ENCODE measurements around the gene CDC45. TPM values are rescaled to one million over a fixed set of nuclear protein-coding genes. Genes with fewer than 3 reads are reported as not detected.
A peak's percentile ranks its signal among the peaks of the same experiment; 100 is the strongest.

The CDC45 gene
- total RNA-seq, 2 donors from 2014 or later: 0.99 TPM; not detected in 1

DNA sequence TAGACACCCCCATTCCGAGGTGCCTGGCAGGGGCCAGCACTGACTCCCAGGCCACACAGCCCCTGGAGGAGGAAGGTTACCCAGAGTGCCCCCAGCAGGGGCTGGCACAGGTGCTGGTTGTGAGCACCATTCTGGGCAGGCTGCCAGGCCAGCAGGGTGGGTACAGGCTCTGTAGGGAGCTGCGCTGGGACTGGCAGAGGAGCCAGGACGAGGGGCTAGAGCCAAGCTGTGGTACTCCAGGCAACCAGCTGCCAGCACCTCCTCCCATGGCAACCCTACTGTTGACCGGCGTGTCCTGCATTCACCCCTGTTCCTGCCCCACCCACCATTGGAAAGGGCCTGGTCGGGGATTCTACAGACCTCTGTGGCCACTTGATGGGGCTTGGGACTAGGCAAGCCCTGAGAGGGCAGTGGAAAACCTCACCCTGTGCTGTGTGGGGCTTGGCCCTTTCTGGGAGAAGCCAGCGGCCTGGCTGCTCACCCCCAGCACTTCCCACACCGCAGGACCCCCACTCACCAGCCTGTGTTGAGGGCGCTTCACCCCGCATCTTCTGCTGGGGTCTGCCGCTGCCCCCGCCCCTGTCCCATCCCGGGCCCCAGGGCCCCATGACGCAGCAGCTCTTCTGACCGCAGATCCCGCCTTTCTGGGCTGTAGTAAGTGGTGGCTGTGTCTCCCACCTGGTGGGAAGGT is 42.6 kb downstream of the CDC45 start:
- DNase-seq (ENCODE audit: low spot score) (no peak), ATAC-seq (ENCODE audit: insufficient number of reproducible peaks, low FRiP score, low read depth) (no peak)
- Histone ChIP-seq H3K4me1 (ENCODE audit: control insufficient read depth in 1 of 2, low read depth in 2 of 2) (peaks cover 0 to 10% of the 10 kb centered on the region in 2 donors), H3K9me3 (no peaks in the 10 kb centered on the region), H3K36me3 (no peaks in the 10 kb centered on the region), H3K4me3 (peak overlapping the region; percentile 32), H3K27ac (no peak overlapping the region), H3K27me3 (replicated peaks; ENCODE audit: insufficient read depth) (no peaks in the 10 kb centered on the region)
- TF ChIP-seq CTCF (IDR thresholded peaks at IDR 0.05): no peak

- peak overlapping the region; percentile 32 for H3K4me3 ChIP-seq
- H3K36me3 ChIP-seq: no peaks in the 10 kb centered on the region
- H3K9me3 ChIP-seq: no peaks in the 10 kb centered on the region
- no peak overlapping the region for H3K27ac ChIP-seq
- TF ChIP-seq CTCF (IDR thresholded peaks at IDR 0.05): no peak
- DNase-seq (ENCODE audit: low spot score): no peak
- no peaks in the 10 kb centered on the region for H3K27me3 ChIP-seq (replicated peaks; ENCODE audit: insufficient read depth)
- peaks cover 0 to 10% of the 10 kb centered on the region in 2 donors for H3K4me1 ChIP-seq (ENCODE audit: control insufficient read depth in 1 of 2, low read depth in 2 of 2)
- ATAC-seq (ENCODE audit: insufficient number of reproducible peaks, low FRiP score, low read depth): no peak
These were observed 43.1 kb downstream of the CDC45 start for GRCh38 chr22:19522881-19523239.

DNA sequence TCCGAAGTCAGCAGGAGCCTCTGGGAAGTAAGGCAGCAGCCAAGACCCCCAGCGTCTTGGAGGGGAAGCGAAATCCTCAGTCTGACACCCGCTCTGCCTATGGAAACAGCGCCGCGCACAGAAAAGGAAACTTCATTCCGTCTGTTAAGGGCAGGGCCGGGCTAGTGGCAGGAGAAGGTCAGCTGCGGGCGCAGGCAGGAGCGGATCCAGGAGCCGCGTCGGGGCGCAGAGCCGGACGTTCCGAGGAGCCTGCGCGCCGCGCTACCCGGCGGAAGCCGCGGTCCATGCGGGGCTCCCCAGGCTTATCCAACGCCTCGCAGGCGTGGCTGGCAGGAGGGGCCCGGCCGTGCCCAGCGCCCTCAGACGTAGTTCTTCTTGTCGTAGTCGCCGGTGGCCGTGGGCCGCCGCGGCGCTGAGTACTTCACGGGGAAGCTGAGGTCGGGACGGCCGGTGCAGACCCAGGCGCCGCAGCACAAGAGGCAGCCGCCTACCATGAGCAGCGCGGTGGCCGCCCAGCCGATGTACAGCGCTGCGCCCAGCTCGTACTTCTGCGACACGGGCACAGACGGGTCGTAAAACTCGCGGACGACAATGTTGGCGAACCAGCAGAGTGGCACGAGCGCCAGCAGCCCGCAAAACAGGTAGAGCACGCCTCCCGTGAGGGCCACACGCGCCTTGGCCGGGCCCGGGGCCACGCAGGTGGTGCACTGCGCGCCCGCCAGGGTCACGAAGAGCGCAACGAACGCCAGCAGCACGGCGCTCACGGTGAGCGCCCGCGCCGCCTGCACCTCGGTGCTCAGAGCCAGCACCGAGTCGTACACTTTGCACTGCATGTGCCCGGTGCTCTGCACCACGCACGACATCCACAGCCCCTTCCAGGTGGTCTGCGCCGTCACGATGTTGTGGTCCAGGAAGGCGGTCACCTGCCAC is 43.8 kb downstream of the CDC45 start:
- no peak for TF ChIP-seq CTCF (IDR thresholded peaks at IDR 0.05)
- peak overlapping the region; percentile 32 for H3K4me3 ChIP-seq
- ATAC-seq (ENCODE audit: insufficient number of reproducible peaks, low FRiP score, low read depth) (no peak), DNase-seq (ENCODE audit: low spot score) (no peak)
- no peaks in the 10 kb centered on the region for H3K36me3 ChIP-seq
- H3K27ac ChIP-seq: no peak overlapping the region
- peaks cover 0 to 10% of the 10 kb centered on the region in 2 donors for H3K4me1 ChIP-seq (ENCODE audit: control insufficient read depth in 1 of 2, low read depth in 2 of 2)
- no peaks in the 10 kb centered on the region for H3K9me3 ChIP-seq
- H3K27me3 ChIP-seq (replicated peaks; ENCODE audit: insufficient read depth): no peaks in the 10 kb centered on the region

DNA sequence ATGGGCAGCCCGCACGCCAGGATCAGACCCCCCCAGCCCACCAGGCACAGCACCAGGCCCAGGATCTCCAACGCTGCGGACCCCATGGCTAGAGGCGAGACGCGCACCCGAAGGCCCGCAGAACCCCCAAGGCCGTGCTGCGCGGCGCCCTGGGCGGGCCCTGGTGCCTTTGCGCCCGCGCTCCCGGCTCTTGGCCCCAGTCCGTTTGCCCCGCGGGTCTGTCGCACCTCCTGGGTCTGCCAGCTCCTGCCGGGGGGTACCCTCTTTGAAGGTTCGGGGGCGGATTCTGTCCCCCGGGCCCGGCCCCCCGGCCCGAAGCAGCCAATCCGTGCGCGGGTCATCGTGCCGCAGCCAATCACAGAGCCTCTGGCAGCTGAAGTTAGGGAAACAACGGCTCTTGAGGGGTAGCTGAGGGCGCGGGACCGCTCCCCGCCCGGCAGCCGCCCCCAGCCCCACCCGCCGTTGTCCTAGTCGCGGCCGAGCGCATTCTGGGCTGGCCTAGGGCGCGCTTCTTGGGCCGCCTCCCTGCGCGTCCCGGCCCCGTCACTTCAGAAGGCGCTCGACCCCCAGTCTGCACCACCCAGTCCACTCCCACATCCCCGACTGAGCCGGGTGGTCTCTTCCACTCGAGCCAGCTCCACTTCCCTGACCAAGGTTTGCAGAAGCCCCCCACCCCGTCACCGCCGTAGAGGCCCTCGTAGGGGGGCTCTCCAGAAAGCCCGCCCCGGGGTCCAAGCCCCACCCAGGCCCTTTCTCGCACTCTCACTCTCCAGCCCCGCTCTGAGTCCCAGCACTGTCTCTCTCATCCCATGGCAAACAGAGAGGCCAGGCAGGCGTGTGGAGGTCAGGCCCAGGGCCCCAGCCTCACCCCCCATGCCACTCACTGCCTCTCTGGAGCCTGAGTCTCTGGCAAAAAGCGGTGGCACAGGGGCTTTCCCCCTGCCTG is 44.7 kb downstream of the CDC45 start, which contains the start of gene CLDN5:
Gene CLDN5 (minus strand): TSS at position 241 of the 946 bp plus-strand sequence. CDS start 155 bp downstream, at position 86.
- no peaks in the 10 kb centered on the region for H3K27me3 ChIP-seq (replicated peaks; ENCODE audit: insufficient read depth)
- TF ChIP-seq CTCF (IDR thresholded peaks at IDR 0.05): no peak
- peak within 1 kb of the TSS; percentile 32 for H3K4me3 ChIP-seq
- no peaks in the 10 kb centered on the region for H3K36me3 ChIP-seq
- DNase-seq (ENCODE audit: low spot score) (no peak), ATAC-seq (ENCODE audit: insufficient number of reproducible peaks, low FRiP score, low read depth) (no peak)
- H3K4me1 ChIP-seq (ENCODE audit: control insufficient read depth in 1 of 2, low read depth in 2 of 2): peaks cover 0 to 10% of the 10 kb centered on the region in 2 donors
- no peaks in the 10 kb centered on the region for H3K9me3 ChIP-seq
- H3K27ac ChIP-seq: no peak within 1 kb of the TSS
